H1 (cell line): Measurements from ENCODE around the gene OR10H5. TPM values are rescaled to one million over a fixed set of nuclear protein-coding genes. Genes with fewer than 3 reads are reported as not detected.

Source experiments
- CTCF ChIA-PET: fragments of 300-600 bp; sonication (Branson Sonifier 250); formaldehyde crosslinking; loops from one replicate; lab custom pipeline; 2021; ENCODE audit not compliant: partially characterized antibody; lab: Charles Lee
- POLR2A ChIA-PET: fragments of 300-600 bp; sonication (Branson Sonifier 250); formaldehyde crosslinking; loops from one replicate; lab custom pipeline; 2021; ENCODE audit warnings: inconsistent platforms; ENCODE audit not compliant: partially characterized antibody; lab: Charles Lee
- DNase-seq, 2 experiments: peaks; one replicate each; pipeline versions ENCODE4 v3.0.0 to v3.0.0-alpha.2; 2010 to 2022; ENCODE audit warnings: low spot score in 2 of 2, low read depth in 1 of 2, mixed read lengths in 1 of 2
- FAIRE-seq: peaks from 2 replicates; lab custom pipeline; 2011; peaks lifted over from hg19 to GRCh38; lab: Jason Lieb, UNC
- H2AFZ ChIP-seq: 2 replicates; pipeline ENCODE4 v1.8.1; 2012; ENCODE audit warnings: low read length, inconsistent platforms
- H2AK5ac ChIP-seq: 2 replicates; pipeline ENCODE4 v1.6.1; 2013; ENCODE audit warnings: low read depth, low read length
- H2BK120ac ChIP-seq: replicated peaks from 2 replicates; pipeline ENCODE3; 2013; ENCODE audit warnings: low read depth, low read length, inconsistent platforms
- H2BK12ac ChIP-seq: 2 replicates; pipeline ENCODE4 v1.6.1; 2013; ENCODE audit warnings: low read depth, low read length
- H2BK15ac ChIP-seq: 2 replicates; pipeline ENCODE4 v1.6.1; 2013; ENCODE audit warnings: low read length
- H2BK20ac ChIP-seq: 2 replicates; pipeline ENCODE4 v1.6.1; 2013; ENCODE audit warnings: low read length
- H2BK5ac ChIP-seq: 2 replicates; pipeline ENCODE4 v1.6.1; 2013; ENCODE audit warnings: low read depth, low read length
- H3K14ac ChIP-seq: 2 replicates; pipeline ENCODE4 v1.6.1; 2013; ENCODE audit warnings: inconsistent platforms; ENCODE audit not compliant: insufficient read length
- H3K18ac ChIP-seq: 2 replicates; pipeline ENCODE4 v1.6.1; 2013; ENCODE audit warnings: low read length; ENCODE audit errors: extremely low read depth
- H3K23ac ChIP-seq: 2 replicates; pipeline ENCODE4 v1.6.1; 2013; ENCODE audit warnings: inconsistent platforms; ENCODE audit not compliant: insufficient read length
- H3K23me2 ChIP-seq: 2 replicates; pipeline ENCODE4 v1.6.1; 2013; ENCODE audit warnings: low read depth, low read length
- H3K27ac ChIP-seq: 2 replicates; pipeline ENCODE4 v1.6.1; 2011; ENCODE audit warnings: low read depth, low read length, inconsistent platforms
- H3K27me3 ChIP-seq, 4 experiments: replicated peaks in 1 of 4; 1 replicate in 1 of 4; 2 replicates in 3 of 4; pipeline versions ENCODE4 v1.6.1 to v1.8.1; 2011 to 2013; ENCODE audit warnings: low read length in 3 of 4, mild to moderate bottlenecking in 3 of 4, inconsistent platforms in 2 of 4, mixed read lengths in 2 of 4, moderate library complexity in 1 of 4; ENCODE audit not compliant: control insufficient read depth in 3 of 4, insufficient read depth in 3 of 4; ENCODE audit errors: extremely low read depth in 1 of 4
- H3K36me3 ChIP-seq, 4 experiments: 2 replicates each; pipeline versions ENCODE4 v1.6.1 to v1.8.1; 2011 to 2013; ENCODE audit warnings: mild to moderate bottlenecking in 4 of 4, low read length in 3 of 4, moderate library complexity in 2 of 4, control low read depth in 1 of 4, inconsistent platforms in 1 of 4; ENCODE audit not compliant: insufficient read depth in 4 of 4, control insufficient read depth in 2 of 4
- H3K4ac ChIP-seq: replicated peaks from 2 replicates; pipeline ENCODE3; 2013; ENCODE audit warnings: low read length, low read depth, mixed read lengths, inconsistent platforms; ENCODE audit not compliant: insufficient read length
- H3K4me1 ChIP-seq, 4 experiments: replicated peaks in 1 of 4; 1 replicate in 1 of 4; 2 replicates in 3 of 4; pipeline versions ENCODE4 v1.6.1 to v1.8.1; 2011 to 2013; ENCODE audit warnings: low read length in 3 of 4, inconsistent platforms in 2 of 4, mixed read lengths in 1 of 4; ENCODE audit not compliant: insufficient read depth in 4 of 4, control insufficient read depth in 3 of 4
- H3K4me2 ChIP-seq, 2 experiments: 2 replicates each; pipeline versions ENCODE4 v1.6.1 to v1.8.1; 2011 to 2013; ENCODE audit warnings: low read depth in 2 of 2, low read length in 2 of 2, control low read depth in 1 of 2, inconsistent platforms in 1 of 2, mild to moderate bottlenecking in 1 of 2; ENCODE audit not compliant: insufficient read depth in 1 of 2
- H3K4me3 ChIP-seq, 4 experiments: fragments of 200-600, 300-600 bp in 1 of 4; sonication (generic), shearing (Covaris generic), sonication (Bioruptor Twin) in 1 of 4; 2 replicates each; pipeline versions ENCODE4 v1.5.1 to v1.8.1; 2011 to 2016; ENCODE audit warnings: low read length in 4 of 4, low read depth in 3 of 4, control low read depth in 2 of 4, inconsistent platforms in 2 of 4, mild to moderate bottlenecking in 2 of 4, mixed read lengths in 1 of 4, moderate library complexity in 1 of 4; ENCODE audit not compliant: insufficient read depth in 2 of 4; ENCODE audit errors: extremely low read depth in 1 of 4
- H3K56ac ChIP-seq: replicated peaks from 2 replicates; pipeline ENCODE3; 2013; ENCODE audit warnings: low read depth, mild to moderate bottlenecking, mixed read lengths, low read length, inconsistent platforms; ENCODE audit not compliant: insufficient read length
- H3K79me1 ChIP-seq: 2 replicates; pipeline ENCODE4 v1.6.1; 2013; ENCODE audit warnings: low read depth, low read length, control low read depth
- H3K79me2 ChIP-seq, 2 experiments: 2 replicates each; pipeline versions ENCODE4 v1.6.1 to v1.8.1; 2012 to 2013; ENCODE audit warnings: low read length in 2 of 2, mild to moderate bottlenecking in 2 of 2, inconsistent platforms in 1 of 2; ENCODE audit not compliant: insufficient read depth in 2 of 2, control insufficient read depth in 1 of 2
- H3K9ac ChIP-seq, 4 experiments: replicated peaks in 1 of 4; 1 replicate in 1 of 4; 2 replicates in 3 of 4; pipeline versions ENCODE4 v1.6.1 to v1.8.1; 2011 to 2013; ENCODE audit warnings: low read depth in 3 of 4, low read length in 3 of 4, control low read depth in 2 of 4, mild to moderate bottlenecking in 2 of 4, moderate library complexity in 2 of 4, inconsistent platforms in 1 of 4; ENCODE audit errors: extremely low read depth in 1 of 4
- H3K9me3 ChIP-seq, 2 experiments: 2 replicates each; pipeline versions ENCODE4 v1.6.1 to v1.8.1; 2012 to 2013; ENCODE audit warnings: mild to moderate bottlenecking in 2 of 2, moderate library complexity in 2 of 2, control low read depth in 1 of 2, inconsistent platforms in 1 of 2, low read depth in 1 of 2, low read length in 1 of 2, mixed read lengths in 1 of 2; ENCODE audit not compliant: insufficient read depth in 2 of 2
- H4K20me1 ChIP-seq, 2 experiments: replicated peaks in 1 of 2; 2 replicates each; pipeline versions ENCODE3 to v1.8.1; 2011 to 2013; ENCODE audit warnings: inconsistent platforms in 2 of 2, low read length in 2 of 2, mild to moderate bottlenecking in 1 of 2; ENCODE audit not compliant: insufficient read depth in 2 of 2, control insufficient read depth in 1 of 2
- H4K5ac ChIP-seq: 2 replicates; pipeline ENCODE4 v1.6.1; 2013; ENCODE audit warnings: low read length, low read depth, mixed read lengths, inconsistent platforms; ENCODE audit not compliant: insufficient read length
- H4K8ac ChIP-seq: 2 replicates; pipeline ENCODE4 v1.8.0; 2013; ENCODE audit warnings: mild to moderate bottlenecking, moderate library complexity, low read length, inconsistent platforms; ENCODE audit not compliant: insufficient read depth; ENCODE audit errors: extremely low read depth
- H4K91ac ChIP-seq: replicated peaks from 2 replicates; pipeline ENCODE3; 2013; ENCODE audit warnings: low read length, mixed read lengths, inconsistent platforms; ENCODE audit not compliant: insufficient read length
- CBX5 ChIP-seq: fragments of 300-800, 300-1000 bp; sonication (generic); IDR thresholded peaks from 2 replicates; pipeline ENCODE4 v1.7.1; 2016; ENCODE audit warnings: antibody characterized with exemption, low read length, low read depth
- CBX8 ChIP-seq: fragments of 300-800, 300-1000 bp; sonication (generic); IDR thresholded peaks from 2 replicates; pipeline ENCODE4 v1.7.1; 2016; ENCODE audit warnings: low read depth, low read length, borderline replicate concordance
- CEBPB ChIP-seq: IDR thresholded peaks from 2 replicates; pipeline ENCODE4 v1.6.1; 2012; ENCODE audit warnings: low read depth, low read length
- CHD1 ChIP-seq: IDR thresholded peaks from 2 replicates; pipeline ENCODE4 v1.6.1; 2012; ENCODE audit warnings: low read depth, low read length, improper control_type of control experiment
- EZH2 ChIP-seq: fragments of 200-600 bp; sonication (generic); IDR thresholded peaks from 2 replicates; pipeline ENCODE4 v1.7.1; 2012; ENCODE audit warnings: low read depth, mild to moderate bottlenecking, moderate library complexity, low read length, inconsistent platforms; ENCODE audit not compliant: severe bottlenecking
- HDAC6 ChIP-seq: IDR thresholded peaks from one replicate; pipeline ENCODE4 v1.7.1; 2012; ENCODE audit warnings: low read depth, mild to moderate bottlenecking, inconsistent platforms, low read length, moderate library complexity
- JUN ChIP-seq: IDR thresholded peaks from 2 replicates; pipeline ENCODE4 v1.6.1; 2011; ENCODE audit warnings: low read depth, mild to moderate bottlenecking, improper control_type of control experiment, low read length
- KDM4A ChIP-seq: IDR thresholded peaks from one replicate; pipeline ENCODE4 v1.7.1; 2012; ENCODE audit warnings: low read depth, mild to moderate bottlenecking, moderate library complexity, low read length, inconsistent platforms; ENCODE audit not compliant: severe bottlenecking
- NANOG ChIP-seq: IDR thresholded peaks from 2 replicates; pipeline ENCODE4 v1.6.1; 2011; ENCODE audit warnings: low read length, low read depth, mild to moderate bottlenecking, inconsistent platforms; ENCODE audit not compliant: insufficient read depth, poor library complexity, severe bottlenecking
- POU5F1 ChIP-seq: IDR thresholded peaks from 2 replicates; pipeline ENCODE4 v1.6.1; 2011; ENCODE audit warnings: low read depth, mild to moderate bottlenecking, low read length, moderate library complexity
- RFX5 ChIP-seq: IDR thresholded peaks from 2 replicates; pipeline ENCODE4 v1.6.1; 2011; ENCODE audit warnings: low read depth, low read length, improper control_type of control experiment, borderline replicate concordance
- SIRT6 ChIP-seq: IDR thresholded peaks from one replicate; pipeline ENCODE4 v1.7.1; 2012; ENCODE audit warnings: low read length, inconsistent platforms
- SP2 ChIP-seq: IDR thresholded peaks from 2 replicates; pipeline ENCODE4 v1.6.1; 2012; ENCODE audit warnings: mild to moderate bottlenecking, low read length, inconsistent platforms
- TAF7 ChIP-seq: optimal IDR thresholded peaks from 2 replicates; pipeline ENCODE3; 2011; ENCODE audit warnings: low read depth, mild to moderate bottlenecking, inconsistent platforms, low read length, moderate library complexity, borderline replicate concordance
- TEAD4 ChIP-seq: IDR thresholded peaks from 2 replicates; pipeline ENCODE4 v1.6.1; 2012; ENCODE audit warnings: low read depth, low read length, inconsistent platforms, mixed read lengths
- YY1 ChIP-seq: IDR thresholded peaks from 2 replicates; pipeline ENCODE4 v1.6.1; 2011; ENCODE audit warnings: low read depth, mild to moderate bottlenecking, low read length
- WGBS, 2 experiments: shearing (Covaris generic) in 1 of 2; methylation state at CpG; one replicate each; pipeline versions ENCODE4 v1.1.6 to v1.1.7; 2013 to 2015; ENCODE audit warnings: low lambda C conversion rate in 2 of 2, mixed read lengths in 2 of 2, inconsistent platforms in 1 of 2, low coverage in 1 of 2, missing lambda C conversion rate in 1 of 2; ENCODE audit not compliant: insufficient replicate concordance in 2 of 2, insufficient coverage in 1 of 2, insufficient read length in 1 of 2; ENCODE audit errors: extremely low coverage in 1 of 2, missing lambda C conversion rate in 1 of 2; 5-methylcytosine and 5-hydroxymethylcytosine counted together
- polyA plus RNA-seq, 7 experiments: library from polyadenylated mRNA; depleted of rRNA in 3 of 7; stranded (reverse) in 5 of 7; unstranded in 2 of 7; fragments of >200 nt in 5 of 7; fragments of 200-250 nt in 2 of 7; gene quantifications; 1 replicate in 5 of 7; 2 replicates in 1 of 7; 4 replicates in 1 of 7; pipeline versions ENCODE4 v1.2.1 to v1.2.3, GENCODE V29; 2011 to 2013; ENCODE audit warnings: missing spikeins in 2 of 7, mixed read lengths in 2 of 7
- total RNA-seq: library from RNA; stranded (reverse); fragmentation: NEBNext Ultra II Directional; extraction: Animal tissue kit (Norgen Biotek cat#: 25700); gene quantifications from 2 replicates; pipeline ENCODE4 v1.2.1, GENCODE V29; 2021

The OR10H5 gene
- total and polyA plus RNA-seq, 2 of the 8 experiments (the other 6 are each of a cell fraction or from before 2014, with no cell fraction given): not detected

DNA sequence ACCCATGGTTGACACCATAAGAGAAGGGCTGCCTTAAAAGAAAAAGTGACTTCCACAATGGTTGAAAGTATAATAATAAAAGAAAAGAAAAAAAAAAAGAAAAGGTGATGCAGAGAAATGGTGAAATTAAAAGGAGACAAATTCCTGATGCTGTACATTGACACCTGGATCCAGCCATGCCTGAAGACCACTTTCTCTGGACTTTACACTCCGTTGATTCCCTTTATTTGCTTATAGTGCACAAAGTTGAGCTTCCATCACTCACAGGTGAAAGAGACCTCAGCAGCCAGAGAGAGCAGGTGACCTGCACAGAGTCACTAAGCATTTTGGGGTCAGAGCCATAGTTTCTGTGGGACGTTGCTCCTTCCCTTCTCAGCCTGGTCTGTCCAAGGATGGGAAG, 12.2 kb upstream of the OR10H5 start:
- no peaks in the 10 kb centered on the region for H3K79me1 ChIP-seq
- no peak overlapping the region for H4K91ac ChIP-seq
- no peak overlapping the region for H2BK120ac ChIP-seq
- POLR2A ChIA-PET: no interaction called here
- H3K36me3 ChIP-seq: no peaks in the 10 kb centered on the region
- FAIRE-seq (no peak), DNase-seq (no peak)
- H3K4me2 ChIP-seq: no peak overlapping the region
- H3K23ac ChIP-seq: no peak overlapping the region
- H2BK5ac ChIP-seq: no peak overlapping the region
- no peaks in the 10 kb centered on the region for H3K4me1 ChIP-seq
- no peak overlapping the region for H3K27ac ChIP-seq
- no peak overlapping the region for H2BK12ac ChIP-seq
- no peak overlapping the region for H4K5ac ChIP-seq
- no peak overlapping the region for H4K8ac ChIP-seq
- no peaks in the 10 kb centered on the region for H3K27me3 ChIP-seq
- no peaks in the 10 kb centered on the region; the same call in 1 of the 2 replicates for H3K23me2 ChIP-seq
- no peak overlapping the region for H3K4me3 ChIP-seq
- no peak overlapping the region for H3K4ac ChIP-seq
- H2BK15ac ChIP-seq: no peak overlapping the region
- WGBS, 2 experiments: 47% methylated on average over 2 of the region's 2 CpGs; no CpG with 5 or more reads in 1 of the 2 experiments
- peaks cover 68 to 88% of the 10 kb centered on the region in 2 experiments for H3K9me3 ChIP-seq
- H2AFZ ChIP-seq: no peak overlapping the region
- H2BK20ac ChIP-seq: no peak overlapping the region
- H3K14ac ChIP-seq: no peak overlapping the region
- CTCF ChIA-PET: no interaction called here
- no peaks in the 10 kb centered on the region for H4K20me1 ChIP-seq
- no peak overlapping the region for H3K56ac ChIP-seq
- H3K18ac ChIP-seq: no peak overlapping the region
- no peak overlapping the region for H2AK5ac ChIP-seq
- no peaks in the 10 kb centered on the region for H3K79me2 ChIP-seq
- H3K9ac ChIP-seq: no peak overlapping the region
- TF ChIP-seq SP2: no peak
- TF ChIP-seq CBX8: no peak
- TF ChIP-seq RFX5: no peak
- TF ChIP-seq EZH2: no peak
- TF ChIP-seq NANOG: no peak
- TF ChIP-seq KDM4A: no peak
- no peak for TF ChIP-seq CHD1
- no peak for TF ChIP-seq CEBPB
- no peak for TF ChIP-seq YY1
- TF ChIP-seq SIRT6: no peak
- TF ChIP-seq TAF7: no peak
- TF ChIP-seq CBX5: no peak
- TF ChIP-seq HDAC6: no peak
- no peak for TF ChIP-seq POU5F1
- TF ChIP-seq JUN: no peak
- TF ChIP-seq TEAD4: no peak
